CD4-positive, alpha-beta T cell treated with Interleukin-21 for 1 hour (primary cell): ENCODE data around the gene TTC32.
A peak's percentile ranks its signal among the peaks of the same experiment; 100 is the strongest.
"Not testable (repeated sequence)": the region's sequence is repeated elsewhere in the genome, so short reads cannot be mapped to it uniquely, and the experiment has no call there.

Experiments
- DNase-seq: peaks from one replicate; pipeline ENCODE4 v3.0.0-alpha.2; 2020

TTC32 gene

GRCh38 chr2:19901442-19902215, at the start of gene TTC32:
Gene TTC32 (minus strand): TSS chr2:19901983. CDS start chr2:19901854, 129 bp downstream.
- DNase-seq = peak; percentile 95

DNA sequence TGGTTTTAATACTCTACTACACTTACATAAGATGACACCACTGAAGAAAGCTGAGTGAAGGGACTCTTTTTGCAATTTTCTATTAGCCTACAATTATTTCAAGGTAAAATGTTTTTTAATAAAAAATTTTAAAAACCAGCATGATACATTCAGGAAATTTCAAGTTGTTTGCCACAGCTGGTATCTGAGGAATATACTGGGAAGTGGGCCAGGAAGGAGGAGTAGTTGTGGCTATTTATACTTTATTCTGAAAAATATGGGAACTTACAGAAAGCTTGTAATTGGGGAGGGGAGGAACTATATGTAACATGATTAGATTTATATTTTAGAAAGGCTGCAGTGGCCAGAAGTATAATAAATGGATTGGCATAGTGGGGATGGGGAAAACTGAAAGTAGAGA, 47.3 kb upstream of the TTC32 start:
- no peak for DNase-seq

DNA sequence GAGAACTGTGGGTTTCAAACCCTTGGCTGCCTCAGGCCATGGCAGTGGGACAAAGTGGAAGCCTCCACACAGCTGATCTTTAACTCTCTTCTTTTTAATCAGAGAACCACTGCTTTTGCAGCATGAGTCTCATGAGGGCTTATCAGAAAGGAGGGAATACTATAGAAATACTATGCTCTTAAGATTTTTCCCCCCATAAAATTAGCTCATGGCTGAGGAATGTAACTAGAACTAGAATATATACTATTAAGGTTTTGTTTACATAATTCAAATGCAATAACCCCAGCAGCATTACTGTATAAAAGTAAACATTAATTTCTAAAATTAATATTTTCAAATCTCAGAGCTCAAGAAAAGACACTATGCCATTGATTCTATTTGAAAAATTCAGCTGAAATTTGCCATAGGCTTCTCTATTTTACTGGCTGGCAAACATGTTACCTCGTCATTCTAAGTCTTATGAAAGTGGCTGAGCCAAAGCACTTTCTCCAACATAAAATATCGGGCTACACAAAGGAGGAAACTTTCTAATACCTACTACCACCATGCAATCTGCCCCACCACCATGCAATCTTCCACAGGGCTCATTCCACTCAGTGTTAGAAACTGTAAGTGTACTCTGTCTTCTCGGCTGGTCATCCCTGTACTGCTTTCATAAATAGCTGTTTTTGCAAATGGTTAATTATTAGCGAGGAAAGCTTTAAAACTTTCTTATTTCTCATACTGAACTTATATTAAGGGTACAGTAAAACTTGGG, 45.6 kb upstream of the TTC32 start:
- no peak for DNase-seq

GRCh38 chr2:19944205-19944845, 42.5 kb upstream of the TTC32 start:
- DNase-seq = no peak

DNA sequence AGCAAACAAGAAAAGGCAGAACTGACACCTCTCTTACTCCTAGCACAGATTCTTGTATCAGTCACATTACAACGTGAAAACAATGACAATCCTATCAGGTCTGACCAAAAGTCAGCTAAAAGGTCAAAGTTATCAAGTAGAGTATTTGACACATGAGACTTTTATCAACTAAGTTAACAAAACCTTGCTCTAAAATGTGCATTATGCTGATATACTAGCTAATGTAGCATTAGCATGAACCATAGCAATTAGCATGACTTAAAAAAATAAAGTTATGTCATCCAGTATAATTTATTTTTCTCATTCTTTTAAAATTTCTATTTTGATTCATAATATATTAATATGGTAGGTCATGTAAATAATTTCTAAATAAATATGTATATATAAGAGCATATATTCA, 41.4 kb upstream of the TTC32 start:
- DNase-seq = no peak

DNA sequence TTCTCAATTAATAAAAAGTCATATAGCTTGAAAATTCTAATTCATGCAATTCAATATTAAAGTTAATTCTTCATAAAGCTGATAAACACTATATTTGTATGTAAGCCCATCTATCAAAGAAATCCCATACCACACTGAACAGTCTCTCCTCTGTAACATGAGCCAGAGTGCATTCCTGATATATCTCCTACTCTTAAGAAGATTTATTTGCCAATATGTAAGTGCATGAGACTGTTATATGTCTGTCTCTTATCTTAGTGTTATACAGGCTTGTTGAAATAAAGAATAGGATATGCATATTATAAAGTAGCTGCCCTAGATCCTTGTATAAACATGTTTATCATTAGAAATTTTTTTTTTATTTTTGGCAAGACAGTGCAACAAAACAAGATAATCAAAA, 40.4 kb upstream of the TTC32 start:
- no peak for DNase-seq

DNA sequence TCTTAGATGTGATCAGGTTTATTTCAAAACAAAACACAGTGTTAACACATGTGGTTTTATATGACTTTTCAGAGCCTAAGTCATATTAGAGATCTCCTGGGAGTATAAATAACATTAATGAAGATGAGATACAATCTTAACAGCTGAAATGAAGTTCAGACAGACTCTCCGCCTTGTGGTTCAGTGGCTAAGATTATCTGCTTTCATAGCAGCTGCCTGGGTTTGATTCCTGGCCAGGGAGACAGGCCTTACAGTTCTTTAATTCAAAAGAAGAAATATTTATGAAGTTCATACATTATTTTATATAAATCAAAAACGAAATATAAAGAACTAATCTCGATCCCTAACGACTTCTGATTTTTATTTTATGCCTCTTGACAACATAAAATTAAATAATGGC, 35.2 kb upstream of the TTC32 start:
- no peak for DNase-seq

- no peak for DNase-seq
Measured at GRCh38 chr2:19936203-19936602, 34.4 kb upstream of the TTC32 start.

- no peak for DNase-seq
Measured at GRCh38 chr2:19933351-19933981, 31.7 kb upstream of the TTC32 start.

GRCh38 chr2:19932928-19933327, 31.1 kb upstream of the TTC32 start:
- no peak for DNase-seq

DNA sequence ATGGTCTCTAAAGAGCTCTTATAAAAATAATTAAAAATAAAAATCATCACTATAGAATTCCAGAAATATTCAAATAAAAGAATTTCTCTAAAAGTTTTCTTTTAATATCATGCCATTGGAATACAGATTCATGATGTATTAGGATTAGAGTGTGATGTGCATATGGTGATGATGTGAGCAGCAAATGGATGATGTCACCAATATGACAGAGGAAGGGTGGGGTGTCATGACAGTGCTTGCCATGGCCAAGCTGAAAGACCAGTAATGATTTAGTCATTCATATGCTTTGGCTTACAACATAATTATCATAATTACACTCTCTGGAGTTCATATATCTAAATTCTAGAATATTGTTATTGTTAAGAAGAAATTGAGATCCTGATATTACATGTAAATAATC, 27.4 kb upstream of the TTC32 start:
- DNase-seq = no peak

- DNase-seq = not testable (repeated sequence)
Measured at GRCh38 chr2:19927816-19928215, 26.0 kb upstream of the TTC32 start.

DNA sequence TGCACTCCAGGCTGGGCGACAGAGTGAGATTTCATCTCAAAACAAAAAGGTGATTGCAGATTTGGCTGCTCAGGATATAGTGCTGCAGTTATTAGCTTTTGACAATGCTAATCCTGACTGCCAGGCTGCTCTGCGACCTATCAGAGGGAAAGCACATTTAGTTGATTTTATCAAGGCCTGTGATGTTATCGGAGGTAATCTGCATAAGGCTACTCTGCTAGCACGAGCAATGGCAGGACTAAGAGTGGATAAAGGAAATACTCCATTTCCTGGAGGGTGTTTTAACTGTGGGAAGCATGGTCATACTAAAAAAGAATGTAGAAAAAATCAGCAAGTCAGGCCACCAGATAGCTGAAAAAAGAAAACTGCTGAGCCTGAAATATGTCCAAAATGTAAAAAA, 22.7 kb upstream of the TTC32 start:
- DNase-seq = not testable (repeated sequence)

DNA sequence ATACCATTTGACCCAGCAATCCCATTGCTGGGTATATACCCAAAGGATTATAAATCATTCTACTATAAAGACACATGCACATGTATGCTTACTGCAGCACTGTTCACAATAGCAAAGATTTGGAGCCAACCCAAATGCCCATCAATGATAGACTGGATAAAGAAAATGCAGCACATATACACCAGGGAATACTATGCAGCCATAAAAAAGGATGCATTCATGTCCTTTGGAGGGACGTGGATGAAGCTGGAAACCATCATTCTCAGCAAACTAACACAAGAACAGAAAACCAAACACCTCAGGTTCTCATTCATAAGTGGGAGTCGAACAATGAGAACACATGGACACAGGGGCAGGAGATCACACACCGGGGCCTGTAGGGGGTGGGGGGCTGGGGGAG, 20.4 kb upstream of the TTC32 start:
- DNase-seq = not testable (repeated sequence)

- no peak for DNase-seq
Measured at GRCh38 chr2:19916385-19916950, 14.7 kb upstream of the TTC32 start.

GRCh38 chr2:19914266-19914975, 12.6 kb upstream of the TTC32 start:
- DNase-seq = no peak

DNA sequence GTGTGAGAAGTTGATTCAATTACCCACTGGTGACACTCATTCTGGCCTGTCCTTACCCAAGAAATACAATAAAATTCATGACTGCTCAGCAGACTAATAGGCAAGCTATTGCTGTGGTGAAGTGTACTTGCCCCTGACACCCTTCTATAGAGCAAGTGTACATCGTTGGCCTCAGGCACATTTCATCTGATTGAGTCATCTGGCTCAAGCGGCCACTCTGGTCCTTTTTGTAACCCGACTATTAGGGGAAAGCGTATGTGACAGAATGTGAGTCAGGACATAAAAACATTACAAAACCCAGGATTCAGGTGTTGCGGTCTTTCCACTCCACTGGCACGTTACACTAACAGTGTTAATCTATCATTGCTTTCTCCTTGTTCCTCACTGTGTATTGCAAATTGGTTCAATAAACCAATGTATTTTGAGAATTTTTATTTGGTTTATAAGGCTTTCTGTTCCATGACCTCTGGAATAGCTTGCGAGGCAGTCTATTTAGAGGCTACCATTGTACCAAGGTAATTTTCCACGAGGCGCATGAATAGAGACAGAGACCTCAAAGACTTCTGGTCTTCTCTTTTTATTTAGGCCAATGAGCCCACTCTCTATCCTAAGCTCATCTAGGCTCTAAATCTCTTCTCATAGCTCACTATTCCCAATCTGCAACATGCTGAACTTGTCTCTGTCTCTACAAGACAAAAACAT, 10.2 kb upstream of the TTC32 start:
- DNase-seq = no peak

DNA sequence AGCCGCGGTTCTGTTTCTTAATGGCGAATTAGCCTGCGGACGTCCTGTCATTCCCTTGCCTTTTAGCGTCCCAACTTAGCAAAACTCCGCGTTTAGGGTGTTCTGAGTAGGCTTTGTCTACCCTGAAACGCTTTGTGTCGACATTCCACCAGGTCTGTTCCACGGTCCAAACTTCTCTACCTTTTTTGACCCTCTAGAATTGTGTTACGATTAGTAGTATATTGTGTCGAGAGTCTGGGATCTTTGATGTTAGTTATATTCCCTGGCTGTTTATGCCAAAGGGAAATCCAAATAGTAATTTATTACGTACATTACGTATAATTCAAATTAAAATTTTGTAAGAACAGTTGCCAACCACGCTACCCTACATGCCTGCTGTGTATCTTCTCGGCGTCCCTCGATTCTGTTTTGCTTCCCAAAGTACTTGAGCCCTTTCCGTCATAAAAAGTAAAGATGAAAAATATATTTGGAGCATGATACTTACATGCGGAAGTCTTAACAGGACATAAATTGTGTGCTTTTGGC, 495 bp upstream of the TTC32 start:
- no peak for DNase-seq

DNA sequence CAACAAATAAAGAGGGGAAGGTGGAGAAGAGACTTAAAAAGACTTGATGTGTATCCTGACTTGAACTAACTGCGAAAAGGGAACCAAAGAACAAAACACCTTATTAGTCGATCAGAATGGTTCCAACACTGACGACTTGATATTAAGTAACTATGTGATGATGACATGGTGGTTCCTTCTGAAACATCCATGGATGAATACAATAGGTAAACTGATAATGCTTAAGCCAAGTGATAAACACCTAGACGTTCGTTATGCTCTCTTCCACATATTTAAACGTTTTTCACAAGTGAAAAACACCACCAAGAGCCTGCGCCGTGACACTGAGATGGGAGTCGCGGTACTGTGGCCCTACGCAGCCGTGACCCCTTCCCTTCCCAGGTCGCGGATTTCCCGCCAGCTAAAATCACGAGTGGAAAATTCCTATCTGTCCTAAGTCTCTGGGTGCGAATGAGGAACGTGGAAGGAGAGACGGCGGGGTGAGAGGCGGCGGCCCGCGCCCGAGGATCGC, 797 bp downstream of the TTC32 start:
- no peak for DNase-seq

DNA sequence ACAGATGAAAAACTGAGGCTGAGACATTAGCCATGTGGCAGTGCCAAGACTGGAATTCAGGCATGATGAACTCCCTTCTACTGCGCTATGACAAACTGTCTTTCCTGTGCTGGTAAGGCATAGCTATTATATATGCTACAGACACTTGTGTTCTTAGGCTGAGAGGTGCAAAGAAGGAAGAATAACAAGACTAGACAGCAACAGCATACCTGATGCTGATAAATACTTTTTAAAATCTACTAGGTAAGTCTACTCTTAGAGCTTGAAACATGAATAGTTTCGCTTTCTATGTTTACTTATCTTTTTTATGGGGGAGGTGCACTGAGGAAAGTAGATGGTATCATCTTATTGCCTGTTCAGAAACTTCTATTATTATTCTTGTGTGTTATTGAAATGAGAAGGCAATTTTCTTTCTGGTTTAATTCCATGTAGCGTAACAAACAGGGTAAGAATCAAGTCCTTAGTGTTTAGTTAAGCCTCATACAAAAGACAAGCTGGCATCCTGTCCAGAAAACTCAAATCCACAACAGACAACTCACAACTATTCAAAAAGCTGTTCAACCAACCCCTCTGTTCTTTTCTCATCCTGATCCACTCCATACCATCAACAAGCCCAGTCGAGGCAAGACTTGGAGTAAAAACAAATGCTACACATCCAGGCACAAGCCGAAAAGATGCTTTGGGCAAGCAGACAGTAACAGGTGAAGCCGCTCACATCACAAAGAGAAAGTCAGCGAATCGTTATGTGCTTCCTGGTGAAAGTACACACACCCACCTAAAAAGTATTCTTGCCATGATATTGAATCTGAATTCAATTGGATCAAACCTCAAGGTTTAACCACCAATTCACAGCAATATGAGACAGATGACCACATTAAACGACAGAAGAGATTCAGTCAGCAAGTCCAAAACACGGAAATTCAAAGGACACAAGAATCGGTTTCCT, 1.5 kb downstream of the TTC32 start:
- peak; percentile 66 for DNase-seq
